Thyroid gland (tissue), 4 donors: ENCODE measurements around the gene EML1. TPM values are rescaled to one million over a fixed set of nuclear protein-coding genes. Genes with fewer than 3 reads are reported as not detected.

Experiments
- DNase-seq, 2 donors: peaks; one replicate each; pipeline ENCODE4 v3.0.0-alpha.2; 2019
- H3K27ac ChIP-seq, 3 donors: fragments of 200-600 bp; sonication (generic); 1 replicate in 2 of 3; 2 replicates in 1 of 3; pipeline ENCODE4 v1.5.1; 2016 to 2019; ENCODE audit warnings: mild to moderate bottlenecking in 1 of 3, moderate library complexity in 1 of 3
- H3K27me3 ChIP-seq: fragments of 200-600 bp; sonication (generic); one replicate; pipeline ENCODE4 v1.5.1; 2019
- H3K36me3 ChIP-seq, 2 donors: fragments of 200-600 bp; sonication (generic); one replicate each; pipeline ENCODE4 v1.5.1; 2016 to 2019
- H3K4me1 ChIP-seq, 2 donors: fragments of 200-600 bp; sonication (generic); one replicate each; pipeline ENCODE4 v1.5.1; 2017 to 2019
- H3K4me3 ChIP-seq, 3 donors: fragments of 200-600 bp; sonication (generic); replicated peaks in 1 of 3; 1 replicate in 2 of 3; 2 replicates in 1 of 3; pipeline ENCODE4 v1.5.1; 2016; ENCODE audit warnings: mild to moderate bottlenecking in 1 of 3
- H3K9me3 ChIP-seq: fragments of 200-600 bp; sonication (generic); one replicate; pipeline ENCODE4 v1.5.1; 2017
- CTCF ChIP-seq, 6 experiments: fragments of 200-600 bp in 3 of 6; fragments of 450-650 bp in 3 of 6; sonication (generic) in 3 of 6; IDR thresholded peaks; one replicate each; pipeline ENCODE4 v1.5.1; 2016 to 2019; ENCODE audit warnings: antibody characterized with exemption in 6 of 6, mild to moderate bottlenecking in 2 of 6, inconsistent platforms in 1 of 6, moderate library complexity in 1 of 6
- POLR2A ChIP-seq, 2 donors: fragments of 450-650 bp; IDR thresholded peaks; one replicate each; pipeline ENCODE4 v1.6.1; 2017; ENCODE audit warnings: antibody characterized with exemption in 2 of 2, mild to moderate bottlenecking in 2 of 2, moderate library complexity in 1 of 2
- WGBS, 2 donors: methylation state at CpG; one replicate each; pipeline ENCODE4 v1.1.5; 2017; 5-methylcytosine and 5-hydroxymethylcytosine counted together
- intact Hi-C: fragments of 100-400 bp; cut with DNase I; formaldehyde crosslinking; loops from one replicate; pipeline ENCODE4 v1.15.1; 2023
- total RNA-seq, 4 donors: library from RNA; depleted of rRNA; stranded (reverse); fragments of >200 nt; gene quantifications; one replicate each; pipeline ENCODE4 v1.2.3, GENCODE V29; 2016

The EML1 gene
- total RNA-seq, 4 donors from 2014 or later: 24.2 to 58.7 (median 37.9) TPM

DNA sequence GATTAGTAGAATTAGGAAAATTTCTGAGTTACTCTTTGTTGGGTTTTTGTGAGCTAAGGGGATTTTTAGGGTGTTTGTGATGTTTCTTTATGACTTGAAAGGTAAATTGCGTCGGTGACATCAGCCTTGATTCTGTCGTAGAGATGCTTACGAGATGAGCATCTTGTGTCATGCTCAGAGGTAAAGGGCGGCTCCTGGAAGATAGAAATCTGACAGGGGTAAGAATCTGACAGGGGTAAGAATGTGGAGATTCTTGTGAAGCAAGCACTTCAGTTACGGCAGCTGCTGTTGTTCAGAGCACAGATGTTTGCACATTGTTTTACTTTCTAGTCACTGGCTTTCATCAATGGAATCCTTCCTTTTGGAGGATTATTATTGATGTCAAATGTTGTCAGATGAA is 22.5 kb downstream of the EML1 start:
- Histone ChIP-seq H3K27me3 (no peaks in the 10 kb centered on the region), H3K36me3 (no peaks in the 10 kb centered on the region), H3K4me1 (peaks cover 20 to 34% of the 10 kb centered on the region in 2 donors), H3K4me3 (no peak overlapping the region), H3K27ac (no peak overlapping the region), H3K9me3 (no peaks in the 10 kb centered on the region)
- WGBS, 2 donors: 73 to 75% methylated on average over 6 of the region's 6 CpGs
- no peak for DNase-seq
- TF ChIP-seq POLR2A (IDR thresholded peaks at IDR 0.05): no peak
- no peak for TF ChIP-seq CTCF (IDR thresholded peaks at IDR 0.05)
- intact Hi-C loops: no loop called here

DNA sequence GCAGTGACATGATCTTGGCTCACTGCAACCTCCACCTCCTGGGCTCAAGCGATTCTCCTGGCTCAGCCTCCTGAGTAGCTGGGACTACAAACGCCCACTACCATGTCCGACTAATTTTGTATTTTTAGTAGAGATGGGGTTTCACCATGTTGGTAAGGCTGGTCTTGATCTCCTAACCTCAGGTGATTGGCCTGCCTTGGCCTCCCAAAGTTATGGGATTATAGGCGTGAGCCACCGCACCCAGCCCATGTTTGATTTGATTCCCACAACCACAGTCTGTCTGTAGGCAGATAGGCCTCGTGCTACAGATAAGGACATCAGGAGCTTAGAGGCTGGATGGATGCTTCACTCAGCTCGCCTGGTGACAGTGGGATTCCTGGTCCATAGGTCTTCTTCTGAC is 23.0 kb downstream of the EML1 start:
- Histone ChIP-seq H3K36me3 (no peaks in the 10 kb centered on the region), H3K9me3 (no peaks in the 10 kb centered on the region), H3K4me1 (peaks cover 22 to 36% of the 10 kb centered on the region in 2 donors), H3K27me3 (no peaks in the 10 kb centered on the region), H3K27ac (no peak overlapping the region), H3K4me3 (no peak overlapping the region)
- no peak for DNase-seq
- TF ChIP-seq CTCF (IDR thresholded peaks at IDR 0.05) (no peak), POLR2A (IDR thresholded peaks at IDR 0.05) (no peak)
- 88 to 89% methylated on average over 7 of the region's 7 CpGs for WGBS, 2 donors
- intact Hi-C loops: no loop called here

- TF ChIP-seq POLR2A (IDR thresholded peaks at IDR 0.05) (no peak), CTCF (IDR thresholded peaks at IDR 0.05) (no peak)
- 67 to 71% methylated on average over 3 of the region's 3 CpGs for WGBS, 2 donors
- H3K27ac ChIP-seq: no peak overlapping the region
- peaks cover 27 to 40% of the 10 kb centered on the region in 2 donors for H3K4me1 ChIP-seq
- no peaks in the 10 kb centered on the region for H3K9me3 ChIP-seq
- no peaks in the 10 kb centered on the region for H3K36me3 ChIP-seq
- H3K27me3 ChIP-seq: no peaks in the 10 kb centered on the region
- intact Hi-C loops: no loop called here
- H3K4me3 ChIP-seq: no peak overlapping the region
- DNase-seq: no peak
These were observed 23.4 kb downstream of the EML1 start for GRCh38 chr14:99816642-99817041.

DNA sequence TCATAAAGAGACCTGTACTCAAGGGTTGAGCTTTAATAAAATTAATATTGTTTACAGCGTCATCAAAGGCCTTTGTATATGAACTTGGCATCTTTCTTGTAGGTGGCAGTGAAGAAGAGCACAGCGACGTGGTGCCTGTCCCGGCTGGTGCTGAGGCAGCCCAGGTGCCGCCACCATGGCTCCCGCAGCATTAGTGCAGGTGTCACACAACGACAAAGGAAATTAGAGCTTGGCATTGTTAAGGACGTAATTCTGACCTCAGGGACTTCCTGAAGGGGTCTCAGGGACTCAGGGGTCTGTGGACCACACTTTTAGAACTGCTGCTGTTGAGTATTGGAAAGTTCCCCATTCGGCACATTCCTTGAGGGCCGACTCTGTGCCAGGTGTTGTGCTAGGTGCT is 24.1 kb downstream of the EML1 start:
- DNase-seq: no peak
- 89 to 90% methylated on average over 10 of the region's 10 CpGs for WGBS, 2 donors
- Histone ChIP-seq H3K27ac (no peak overlapping the region), H3K4me3 (no peak overlapping the region), H3K27me3 (no peaks in the 10 kb centered on the region), H3K36me3 (no peaks in the 10 kb centered on the region), H3K9me3 (no peaks in the 10 kb centered on the region), H3K4me1 (peaks cover 30 to 45% of the 10 kb centered on the region in 2 donors)
- TF ChIP-seq CTCF (IDR thresholded peaks at IDR 0.05) (no peak), POLR2A (IDR thresholded peaks at IDR 0.05) (no peak)
- intact Hi-C loops: no loop called here

DNA sequence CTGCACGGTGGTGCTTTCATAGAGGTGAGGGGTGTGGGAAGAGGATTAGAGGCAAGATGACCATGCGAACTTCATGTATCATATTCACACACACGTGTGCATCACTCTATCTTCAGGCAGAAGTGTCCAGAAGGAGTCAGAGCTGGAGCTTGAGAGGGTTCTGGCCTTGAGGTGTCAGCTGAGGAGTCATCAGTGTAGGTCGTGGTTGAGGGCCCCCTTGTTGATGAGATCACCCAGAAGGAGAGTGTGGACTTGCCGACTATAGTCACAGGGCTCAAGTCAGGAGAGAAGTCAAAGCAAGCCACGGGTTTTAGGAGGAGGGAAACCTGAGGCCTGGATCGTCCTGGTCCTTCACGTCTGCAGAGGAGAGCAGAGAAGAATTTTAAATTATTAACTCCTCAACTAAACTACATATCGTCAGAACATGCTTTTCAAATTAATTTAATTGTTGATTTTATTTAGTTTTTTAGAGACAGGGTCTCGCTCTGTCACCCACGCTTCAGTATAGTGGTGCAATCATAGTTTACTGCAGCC is 25.4 kb downstream of the EML1 start:
- Histone ChIP-seq H3K27me3 (no peaks in the 10 kb centered on the region), H3K27ac (no peak overlapping the region), H3K36me3 (no peaks in the 10 kb centered on the region), H3K4me1 (peaks cover 30 to 54% of the 10 kb centered on the region in 2 donors), H3K9me3 (no peaks in the 10 kb centered on the region), H3K4me3 (no peak overlapping the region)
- intact Hi-C loops: no loop called here
- no peak for DNase-seq
- 68 to 75% methylated on average over 11 of the region's 11 CpGs for WGBS, 2 donors
- TF ChIP-seq CTCF (IDR thresholded peaks at IDR 0.05) (no peak), POLR2A (IDR thresholded peaks at IDR 0.05) (no peak)
